NT2/D1 (cell line): ENCODE results near the gene GTF2F2.

Experiments
- DNase-seq: peaks from one replicate; pipeline ENCODE4 v3.0.0-alpha.2; 2011; ENCODE audit warnings: low read depth, low spot score
- H3K27me3 ChIP-seq: 2 replicates; pipeline ENCODE4 v1.6.0; 2011; ENCODE audit warnings: mild to moderate bottlenecking; ENCODE audit not compliant: insufficient read length, insufficient read depth
- H3K36me3 ChIP-seq: 2 replicates; pipeline ENCODE4 v1.6.1; 2011; ENCODE audit warnings: mild to moderate bottlenecking, low read length, mixed read lengths; ENCODE audit not compliant: insufficient read depth, insufficient read length
- H3K4me1 ChIP-seq: 2 replicates; pipeline ENCODE4 v1.5.1; 2011; ENCODE audit not compliant: insufficient read depth, insufficient read length
- H3K4me3 ChIP-seq: 2 replicates; pipeline ENCODE4 v1.5.1; 2011; ENCODE audit warnings: low read depth; ENCODE audit not compliant: insufficient read length
- H3K9ac ChIP-seq: 2 replicates; pipeline ENCODE4 v1.6.0; 2011; ENCODE audit warnings: low read depth; ENCODE audit not compliant: insufficient read length
- H3K9me3 ChIP-seq: 2 replicates; pipeline ENCODE4 v1.5.1; 2011; ENCODE audit warnings: mild to moderate bottlenecking, low read length; ENCODE audit not compliant: insufficient read depth
- SUZ12 ChIP-seq: IDR thresholded peaks from 2 replicates; pipeline ENCODE4 v1.6.1; 2011; ENCODE audit not compliant: insufficient read length, insufficient read depth; ENCODE audit errors: extremely low read depth
- YY1 ChIP-seq: IDR thresholded peaks from 2 replicates; pipeline ENCODE4 v1.6.1; 2011; ENCODE audit not compliant: insufficient read length, insufficient read depth
- ZNF274 ChIP-seq: IDR thresholded peaks from 2 replicates; pipeline ENCODE4 v1.6.1; 2011; ENCODE audit warnings: mild to moderate bottlenecking, low read depth, low read length

Gene GTF2F2

GRCh38 chr13:45122941-45123340 lies 2.6 kb downstream of the GTF2F2 start:
- DNase-seq: no peak
- Histone ChIP-seq H3K4me1 (peaks cover 2% of the 10 kb centered on the region), H3K27me3 (no peaks in the 10 kb centered on the region), H3K4me3 (no peak overlapping the region), H3K9me3 (no peaks in the 10 kb centered on the region), H3K9ac (no peak overlapping the region), H3K36me3 (peaks cover 7% of the 10 kb centered on the region)
- TF ChIP-seq YY1 (no peak), SUZ12 (no peak), ZNF274 (no peak)

- H3K9me3 ChIP-seq: no peaks in the 10 kb centered on the region
- no peak for DNase-seq
- peaks cover 6% of the 10 kb centered on the region for H3K36me3 ChIP-seq
- no peaks in the 10 kb centered on the region for H3K27me3 ChIP-seq
- TF ChIP-seq SUZ12 (no peak), ZNF274 (no peak), YY1 (no peak)
- H3K9ac ChIP-seq: no peak overlapping the region
- H3K4me3 ChIP-seq: no peak overlapping the region
- H3K4me1 ChIP-seq: no peaks in the 10 kb centered on the region
Observed at GRCh38 chr13:45132369-45133064, 12.2 kb downstream of the GTF2F2 start.

- Histone ChIP-seq H3K9ac (no peak overlapping the region), H3K4me1 (no peaks in the 10 kb centered on the region), H3K9me3 (no peaks in the 10 kb centered on the region), H3K36me3 (peaks cover 14% of the 10 kb centered on the region), H3K27me3 (no peaks in the 10 kb centered on the region), H3K4me3 (no peak overlapping the region)
- DNase-seq: no peak
- TF ChIP-seq SUZ12 (no peak), ZNF274 (no peak), YY1 (no peak)
Observed at GRCh38 chr13:45133396-45134118, 13.2 kb downstream of the GTF2F2 start.

GRCh38 chr13:45136741-45137504 lies 16.6 kb downstream of the GTF2F2 start:
- no peak for TF ChIP-seq SUZ12
- TF ChIP-seq YY1: no peak
- no peak for TF ChIP-seq ZNF274
- Histone ChIP-seq H3K9ac (no peak overlapping the region), H3K4me3 (no peak overlapping the region), H3K9me3 (no peaks in the 10 kb centered on the region), H3K27me3 (no peaks in the 10 kb centered on the region), H3K36me3 (peaks cover 26% of the 10 kb centered on the region), H3K4me1 (no peaks in the 10 kb centered on the region)
- no peak for DNase-seq

- H3K36me3 ChIP-seq: peaks cover 26% of the 10 kb centered on the region
- H3K4me1 ChIP-seq: no peaks in the 10 kb centered on the region
- H3K27me3 ChIP-seq: no peaks in the 10 kb centered on the region
- no peak overlapping the region for H3K4me3 ChIP-seq
- DNase-seq: no peak
- H3K9me3 ChIP-seq: no peaks in the 10 kb centered on the region
- H3K9ac ChIP-seq: no peak overlapping the region
- TF ChIP-seq SUZ12: no peak
- no peak for TF ChIP-seq YY1
- TF ChIP-seq ZNF274: no peak
Observed at GRCh38 chr13:45137526-45137925, 17.2 kb downstream of the GTF2F2 start.

GRCh38 chr13:45138282-45138681 lies 18.0 kb downstream of the GTF2F2 start:
- H3K4me1 ChIP-seq: no peaks in the 10 kb centered on the region
- H3K4me3 ChIP-seq: no peak overlapping the region
- no peak overlapping the region for H3K9ac ChIP-seq

GRCh38 chr13:45141369-45141768 lies 21.1 kb downstream of the GTF2F2 start:
- Histone ChIP-seq H3K9me3 (no peaks in the 10 kb centered on the region), H3K4me3 (no peak overlapping the region), H3K9ac (no peak overlapping the region), H3K36me3 (peaks cover 29% of the 10 kb centered on the region), H3K4me1 (no peaks in the 10 kb centered on the region), H3K27me3 (no peaks in the 10 kb centered on the region)
- TF ChIP-seq SUZ12 (no peak), ZNF274 (no peak), YY1 (no peak)
- no peak for DNase-seq

More at GRCh38 chr13:45138282-45138681, 18.0 kb downstream of the GTF2F2 start:
- DNase-seq: no peak
- Histone ChIP-seq H3K36me3 (peaks cover 26% of the 10 kb centered on the region), H3K9me3 (no peaks in the 10 kb centered on the region), H3K27me3 (no peaks in the 10 kb centered on the region)
- TF ChIP-seq SUZ12 (no peak), YY1 (no peak), ZNF274 (no peak)
